ENCODE results near the gene GPR146. TPM values are rescaled to one million over a fixed set of nuclear protein-coding genes. Genes with fewer than 3 reads are reported as not detected.

GPR146 gene
- total RNA-seq, 4 donors from 2014 or later = 12.5 to 30.8 (median 25.5) TPM

- no peaks in the 10 kb centered on the region for H3K27me3 ChIP-seq
- H3K4me3 ChIP-seq = peak overlapping the region; percentile 43 to 63 (median 55)
- no peak for DNase-seq (ENCODE audit: extremely low spot score)
- peaks cover 29 to 57% (median 44%) of the 10 kb centered on the region in 4 donors for H3K4me1 ChIP-seq
- peaks cover 6 to 20% (median 12%) of the 10 kb centered on the region in 4 donors for H3K36me3 ChIP-seq
- H3K9me3 ChIP-seq = no peaks in the 10 kb centered on the region
- WGBS = 18% methylated on average over 6 of the region's 6 CpGs
- peak overlapping the region; percentile 71 to 84 (median 82) for H3K27ac ChIP-seq (replicated peaks in 1 of 4)
- intact Hi-C loops (cut with DNase I) = loop anchor here (5.0 kb wide), 2 partner anchors 50 to 90 kb away; a partner anchor contains a TSS
- no peak for TF ChIP-seq POLR2AphosphoS5 (IDR thresholded peaks at IDR 0.05)
- no peak for TF ChIP-seq CTCF (IDR thresholded peaks at IDR 0.05)
- no peak for TF ChIP-seq POLR2A (IDR thresholded peaks at IDR 0.05; ENCODE audit: low read depth)
- TF ChIP-seq EP300 (IDR thresholded peaks at IDR 0.05) = no peak
Observed at GRCh38 chr7:1087465-1087814, 43.1 kb downstream of the GPR146 start.

- Histone ChIP-seq H3K27ac (replicated peaks in 1 of 4) (peak within 1 kb of the TSS; percentile 71 to 84 (median 82)), H3K4me3 (peak within 1 kb of the TSS; percentile 43 to 63 (median 55)), H3K4me1 (peaks cover 22 to 49% (median 40%) of the 10 kb centered on the region in 4 donors), H3K9me3 (no peaks in the 10 kb centered on the region), H3K27me3 (no peaks in the 10 kb centered on the region), H3K36me3 (peaks cover 7 to 28% (median 20%) of the 10 kb centered on the region in 4 donors)
- DNase-seq (ENCODE audit: extremely low spot score) = peak; percentile 93
- intact Hi-C loops (cut with DNase I) = loop anchor here (2.0 to 5.0 kb wide), 3 partner anchors 35 to 89 kb away; a partner anchor contains a TSS
- TF ChIP-seq POLR2AphosphoS5 (IDR thresholded peaks at IDR 0.05) (peak; percentile 64 to 67), POLR2A (IDR thresholded peaks at IDR 0.05; ENCODE audit: low read depth) (no peak)
- WGBS = 29% methylated on average over 21 of the region's 28 CpGs
Observed at GRCh38 chr7:1087952-1088920, 43.9 kb downstream of the GPR146 start, which contains the start of gene GPER1. Gene GPER1 (plus strand): TSS chr7:1088113. CDS start chr7:1091729, 3,616 bp downstream.

GRCh38 chr7:1090236-1090635, 45.9 kb downstream of the GPR146 start:
- H3K36me3 ChIP-seq = peaks cover 7 to 44% (median 29%) of the 10 kb centered on the region in 4 donors
- DNase-seq (ENCODE audit: extremely low spot score) = no peak
- no peaks in the 10 kb centered on the region for H3K9me3 ChIP-seq
- no peak overlapping the region for H3K4me3 ChIP-seq
- H3K4me1 ChIP-seq = peaks cover 22 to 45% (median 40%) of the 10 kb centered on the region in 4 donors
- H3K27me3 ChIP-seq = no peaks in the 10 kb centered on the region
- TF ChIP-seq POLR2A (IDR thresholded peaks at IDR 0.05; ENCODE audit: low read depth) (no peak), POLR2AphosphoS5 (IDR thresholded peaks at IDR 0.05) (no peak), EP300 (IDR thresholded peaks at IDR 0.05) (no peak)
- intact Hi-C loops (cut with DNase I) = no loop called here
- WGBS = 86% methylated on average over 13 of the region's 21 CpGs
- H3K27ac ChIP-seq (replicated peaks in 1 of 4) = no peak overlapping the region

GRCh38 chr7:1090686-1091643, 46.6 kb downstream of the GPR146 start:
- 80% methylated on average over 28 of the region's 28 CpGs for WGBS

More at GRCh38 chr7:1090686-1091643, 46.6 kb downstream of the GPR146 start:
- no peaks in the 10 kb centered on the region for H3K27me3 ChIP-seq
- H3K27ac ChIP-seq (replicated peaks in 1 of 4) = no peak overlapping the region
- intact Hi-C loops (cut with DNase I) = no loop called here
- DNase-seq (ENCODE audit: extremely low spot score) = no peak
- H3K4me1 ChIP-seq = peaks cover 27 to 53% (median 44%) of the 10 kb centered on the region in 4 donors
- peaks cover 7 to 44% (median 29%) of the 10 kb centered on the region in 4 donors for H3K36me3 ChIP-seq
- no peaks in the 10 kb centered on the region for H3K9me3 ChIP-seq
- TF ChIP-seq POLR2AphosphoS5 (IDR thresholded peaks at IDR 0.05) = no peak
- no peak for TF ChIP-seq POLR2A (IDR thresholded peaks at IDR 0.05; ENCODE audit: low read depth)
- no peak for TF ChIP-seq EP300 (IDR thresholded peaks at IDR 0.05)
- no peak for TF ChIP-seq CTCF (IDR thresholded peaks at IDR 0.05)
- H3K4me3 ChIP-seq = no peak overlapping the region

Data from esophagus muscularis mucosa (tissue), 4 donors.